T-helper 1 cell (primary cell): ENCODE results near the gene DSG3.

ENCODE experiments used
- DNase-seq, 5 donors: peaks; one replicate each; pipeline ENCODE4 v3.0.0-alpha.2; 2012 to 2020
- total RNA-seq, 4 donors: gene quantifications; one replicate each; lab custom pipeline; 2026; lab: John Stamatoyannopoulos, UW

DSG3 gene, protein sequence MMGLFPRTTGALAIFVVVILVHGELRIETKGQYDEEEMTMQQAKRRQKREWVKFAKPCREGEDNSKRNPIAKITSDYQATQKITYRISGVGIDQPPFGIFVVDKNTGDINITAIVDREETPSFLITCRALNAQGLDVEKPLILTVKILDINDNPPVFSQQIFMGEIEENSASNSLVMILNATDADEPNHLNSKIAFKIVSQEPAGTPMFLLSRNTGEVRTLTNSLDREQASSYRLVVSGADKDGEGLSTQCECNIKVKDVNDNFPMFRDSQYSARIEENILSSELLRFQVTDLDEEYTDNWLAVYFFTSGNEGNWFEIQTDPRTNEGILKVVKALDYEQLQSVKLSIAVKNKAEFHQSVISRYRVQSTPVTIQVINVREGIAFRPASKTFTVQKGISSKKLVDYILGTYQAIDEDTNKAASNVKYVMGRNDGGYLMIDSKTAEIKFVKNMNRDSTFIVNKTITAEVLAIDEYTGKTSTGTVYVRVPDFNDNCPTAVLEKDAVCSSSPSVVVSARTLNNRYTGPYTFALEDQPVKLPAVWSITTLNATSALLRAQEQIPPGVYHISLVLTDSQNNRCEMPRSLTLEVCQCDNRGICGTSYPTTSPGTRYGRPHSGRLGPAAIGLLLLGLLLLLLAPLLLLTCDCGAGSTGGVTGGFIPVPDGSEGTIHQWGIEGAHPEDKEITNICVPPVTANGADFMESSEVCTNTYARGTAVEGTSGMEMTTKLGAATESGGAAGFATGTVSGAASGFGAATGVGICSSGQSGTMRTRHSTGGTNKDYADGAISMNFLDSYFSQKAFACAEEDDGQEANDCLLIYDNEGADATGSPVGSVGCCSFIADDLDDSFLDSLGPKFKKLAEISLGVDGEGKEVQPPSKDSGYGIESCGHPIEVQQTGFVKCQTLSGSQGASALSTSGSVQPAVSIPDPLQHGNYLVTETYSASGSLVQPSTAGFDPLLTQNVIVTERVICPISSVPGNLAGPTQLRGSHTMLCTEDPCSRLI
- 0 reads per million in 4 donors for total RNA-seq

- DNase-seq = no peak
These were observed at the start of gene DSG3 for GRCh38 chr18:31447530-31448191. Gene DSG3 (plus strand): TSS chr18:31447741. CDS start chr18:31447878, 137 bp downstream.

DNA sequence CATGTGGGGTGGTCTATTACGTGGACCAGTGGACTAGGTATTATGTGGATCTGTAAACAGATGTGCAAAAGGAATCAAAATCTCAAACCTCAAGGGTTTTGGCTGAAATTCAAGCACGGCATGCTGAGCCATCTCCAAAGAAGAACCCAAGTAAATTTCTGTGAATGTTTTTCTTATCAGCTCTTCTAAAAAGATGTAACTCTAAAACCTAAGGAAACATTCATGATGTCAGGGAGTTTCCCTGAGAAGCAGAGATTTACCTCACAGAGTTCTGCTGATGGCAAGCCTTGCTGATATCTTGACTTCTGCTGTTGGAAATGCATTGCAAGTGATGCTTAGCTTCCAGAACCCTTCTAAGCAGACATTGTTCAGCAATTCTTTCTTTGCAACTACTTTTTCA, 49.4 kb upstream of the DSG3 start:
- no peak for DNase-seq

DNA sequence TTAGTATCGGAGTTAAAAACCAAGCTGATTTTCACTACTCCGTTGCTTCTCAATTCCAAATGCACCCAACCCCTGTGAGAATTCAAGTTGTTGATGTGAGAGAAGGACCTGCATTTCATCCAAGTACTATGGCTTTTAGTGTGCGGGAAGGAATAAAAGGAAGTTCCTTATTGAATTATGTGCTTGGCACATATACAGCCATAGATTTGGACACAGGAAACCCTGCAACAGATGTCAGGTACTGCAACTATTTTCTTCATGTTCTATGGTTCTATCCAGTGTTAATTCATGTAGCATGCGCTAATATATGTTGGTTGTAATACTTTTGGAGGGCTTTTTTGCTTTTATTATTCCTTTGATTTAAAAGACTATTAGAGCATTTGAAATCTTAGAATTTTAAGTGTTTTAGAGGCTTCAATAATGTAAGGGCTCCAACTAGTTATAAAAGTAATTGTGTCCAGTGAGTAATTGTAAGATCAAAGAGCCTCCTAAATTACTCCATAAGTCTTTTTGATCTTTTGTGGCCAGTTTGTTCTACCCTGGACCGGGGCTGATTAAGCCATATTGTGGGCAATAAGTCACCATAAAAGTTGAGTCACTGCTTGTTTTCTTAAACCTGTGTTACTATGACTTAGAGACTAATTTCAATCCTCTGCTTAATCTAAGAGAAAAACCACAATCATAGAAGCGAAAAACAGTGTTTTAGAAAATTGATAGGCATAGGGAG, 48.1 kb upstream of the DSG3 start:
- no peak for DNase-seq

GRCh38 chr18:31401156-31402025, 46.1 kb upstream of the DSG3 start:
- no peak for DNase-seq

DNA sequence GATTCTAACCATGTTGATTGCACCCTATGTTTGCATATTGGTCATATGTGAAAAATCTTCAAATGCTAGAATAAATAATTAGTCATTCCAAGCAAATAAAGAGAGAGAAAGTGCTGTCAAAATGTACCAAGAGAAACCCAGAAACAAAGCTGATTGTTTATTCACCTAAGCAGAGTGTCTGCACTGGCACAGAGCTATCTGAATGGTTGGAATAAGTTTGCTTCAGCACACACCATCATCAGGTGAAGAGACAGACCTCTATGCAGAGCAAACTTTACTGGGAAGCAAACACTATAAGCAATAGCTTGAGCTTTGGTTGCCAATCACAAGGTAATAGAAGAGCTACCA, 45.5 kb upstream of the DSG3 start:
- DNase-seq = no peak

DNA sequence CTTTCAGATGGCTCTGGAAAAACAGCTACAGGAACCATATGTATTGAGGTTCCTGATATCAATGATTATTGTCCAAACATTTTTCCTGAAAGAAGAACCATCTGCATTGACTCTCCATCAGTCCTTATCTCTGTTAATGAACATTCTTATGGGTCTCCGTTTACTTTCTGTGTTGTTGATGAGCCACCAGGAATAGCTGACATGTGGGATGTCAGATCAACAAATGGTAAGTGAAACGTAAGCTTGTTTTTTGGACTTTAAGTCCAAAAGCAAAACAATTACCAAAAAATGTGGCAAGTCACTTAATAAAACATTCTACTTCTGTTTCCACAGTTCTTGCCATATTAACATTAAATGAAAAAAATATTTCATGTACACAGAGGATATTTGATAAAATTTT, 44.1 kb upstream of the DSG3 start:
- DNase-seq = no peak

- DNase-seq = no peak
These were observed 39.9 kb upstream of the DSG3 start for GRCh38 chr18:31407649-31408048.

DNA sequence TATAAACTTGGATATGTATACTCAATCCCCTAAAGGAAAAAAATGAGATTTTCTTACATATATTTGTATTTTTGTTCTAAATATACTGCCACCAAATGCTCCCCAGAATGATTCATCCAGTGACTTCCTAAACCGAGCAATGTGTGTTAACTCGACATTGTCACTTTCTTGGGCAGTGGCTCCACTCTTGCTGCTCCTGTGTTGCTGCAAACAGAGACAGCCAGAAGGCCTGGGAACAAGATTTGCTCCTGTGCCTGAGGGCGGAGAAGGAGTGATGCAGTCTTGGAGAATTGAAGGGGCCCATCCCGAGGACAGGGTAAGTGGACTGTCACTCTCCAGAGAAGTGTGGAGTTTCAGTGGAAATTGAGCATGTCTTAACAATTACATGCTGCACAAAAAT, 38.3 kb upstream of the DSG3 start:
- no peak for DNase-seq

GRCh38 chr18:31410716-31411483, 36.6 kb upstream of the DSG3 start:
- DNase-seq = no peak

DNA sequence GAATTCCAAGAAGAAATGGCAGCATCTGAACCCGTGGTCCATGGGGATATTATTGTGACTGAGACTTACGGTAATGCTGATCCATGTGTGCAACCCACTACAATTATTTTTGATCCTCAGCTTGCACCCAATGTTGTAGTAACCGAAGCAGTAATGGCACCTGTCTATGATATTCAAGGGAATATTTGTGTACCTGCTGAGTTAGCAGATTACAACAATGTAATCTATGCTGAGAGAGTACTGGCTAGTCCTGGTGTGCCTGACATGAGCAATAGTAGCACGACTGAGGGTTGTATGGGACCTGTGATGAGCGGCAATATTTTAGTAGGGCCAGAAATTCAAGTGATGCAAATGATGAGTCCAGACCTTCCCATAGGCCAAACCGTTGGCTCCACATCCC, 34.4 kb upstream of the DSG3 start:
- no peak for DNase-seq

DNA sequence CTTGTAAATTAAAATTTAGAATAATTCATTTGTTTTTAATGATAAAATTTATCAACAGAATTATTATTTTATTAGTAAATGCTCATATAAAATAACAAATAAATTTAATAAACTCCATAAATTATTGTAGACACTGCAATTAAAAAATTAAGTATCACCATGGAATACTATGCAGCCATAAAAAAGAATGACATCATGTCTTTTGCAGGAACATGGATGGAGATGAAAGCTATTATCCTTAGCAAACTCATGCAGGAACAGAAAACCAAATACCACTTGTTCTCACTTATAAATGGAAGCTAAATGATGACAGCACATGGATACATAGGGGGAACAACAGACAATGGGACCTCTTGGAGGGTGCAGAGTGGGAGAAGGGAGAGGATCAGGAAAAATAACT, 29.7 kb upstream of the DSG3 start:
- no peak for DNase-seq

DNA sequence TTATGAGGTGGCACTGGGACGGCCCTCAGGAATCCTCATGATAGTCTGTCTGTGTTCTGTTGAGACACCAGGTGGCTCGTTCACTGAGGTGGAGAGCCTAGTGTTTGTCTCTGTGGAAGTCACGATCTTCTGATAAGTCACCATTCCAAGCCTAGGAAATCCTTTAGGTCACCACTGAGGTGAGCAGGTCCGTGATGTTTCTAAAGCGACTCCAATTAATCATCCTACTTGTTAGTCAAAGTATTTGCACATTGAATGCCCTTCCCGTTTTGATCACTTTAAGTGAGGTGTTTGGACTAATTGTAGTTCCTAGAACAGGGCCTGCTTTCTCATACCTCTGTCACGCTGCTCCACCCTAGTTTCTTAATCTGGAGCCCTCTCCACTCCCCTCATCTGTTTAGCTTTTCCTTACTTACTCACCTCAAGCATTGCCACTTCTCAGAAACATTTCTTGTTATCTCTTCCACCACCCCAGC, 28.0 kb upstream of the DSG3 start:
- no peak for DNase-seq

DNA sequence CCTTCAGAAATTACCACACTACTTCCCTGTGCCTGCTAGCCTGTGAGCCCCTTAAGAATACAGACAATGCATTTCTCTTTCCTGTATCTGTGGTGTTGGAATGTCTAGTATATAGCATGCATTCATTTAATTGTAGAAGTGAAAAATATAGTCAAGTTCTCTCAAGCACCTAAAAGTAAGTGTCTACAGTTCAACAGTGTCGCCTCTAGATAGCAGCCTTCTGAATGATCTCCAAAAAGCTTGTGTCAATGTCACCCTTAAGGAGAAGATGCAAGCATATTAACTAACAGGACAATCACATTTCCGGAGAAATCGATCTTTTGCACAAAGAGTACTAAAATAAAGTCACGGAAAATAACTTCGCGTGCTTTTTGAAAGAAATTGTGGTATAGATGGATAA, 27.5 kb upstream of the DSG3 start:
- no peak for DNase-seq

DNA sequence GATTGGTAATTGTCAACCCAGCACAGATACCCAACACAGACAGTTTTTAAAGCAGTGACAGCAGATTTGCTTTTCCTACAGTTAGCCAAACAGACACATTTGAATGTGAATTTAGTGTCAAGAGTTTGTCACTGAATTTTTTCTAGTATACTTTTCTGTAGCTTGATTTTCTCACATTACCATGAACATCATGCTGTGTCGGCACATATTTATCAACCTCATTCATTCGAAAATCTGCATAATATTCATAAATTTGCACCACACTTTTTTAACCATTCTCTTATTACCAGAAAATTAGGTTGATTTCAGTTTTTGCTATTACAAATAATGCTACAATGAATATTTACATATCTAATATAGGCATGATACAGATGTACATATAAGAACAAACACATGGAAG, 27.0 kb upstream of the DSG3 start:
- no peak for DNase-seq

GRCh38 chr18:31424383-31424988, 23.1 kb upstream of the DSG3 start:
- DNase-seq = no peak

DNA sequence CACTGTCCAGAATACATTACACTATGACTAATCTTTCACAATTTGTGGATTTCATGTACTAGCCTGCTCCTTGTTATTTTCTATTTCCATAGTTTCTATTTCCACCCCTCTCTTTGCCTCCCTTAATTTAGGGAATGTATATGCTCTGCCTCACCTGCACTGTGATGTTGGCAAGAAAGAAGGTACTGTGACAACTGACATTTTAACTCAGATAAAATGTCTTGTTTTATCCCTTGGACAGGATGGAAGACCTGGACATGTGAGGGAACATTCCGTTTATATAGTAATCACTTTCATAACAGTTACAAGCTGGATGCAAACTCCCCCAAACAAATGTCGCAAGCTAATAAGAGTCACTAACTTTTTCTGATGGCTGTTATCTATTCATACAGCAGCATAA, 21.5 kb upstream of the DSG3 start:
- no peak for DNase-seq

GRCh38 chr18:31426871-31427406, 20.6 kb upstream of the DSG3 start:
- DNase-seq = no peak

GRCh38 chr18:31428211-31428610, 19.3 kb upstream of the DSG3 start:
- DNase-seq = no peak

DNA sequence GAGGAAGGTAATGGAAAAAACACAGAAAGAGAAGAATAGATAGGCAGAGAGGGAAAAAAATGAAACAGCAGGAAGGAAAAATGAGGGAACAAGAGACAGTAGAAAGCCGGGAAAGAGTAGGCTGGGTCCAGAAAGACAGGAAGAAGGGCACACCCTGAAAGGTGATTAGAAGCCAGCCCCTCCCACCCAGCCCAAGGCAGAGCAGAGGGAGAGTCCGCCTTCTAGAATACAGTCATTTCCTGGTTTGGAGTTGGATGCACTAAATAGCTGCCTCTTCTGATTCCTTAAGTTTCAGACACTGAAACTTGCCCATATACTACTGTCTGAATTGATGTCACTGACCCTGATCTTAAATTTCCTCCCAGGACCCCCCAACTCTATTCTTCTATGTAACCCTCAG, 17.9 kb upstream of the DSG3 start:
- DNase-seq = no peak

DNA sequence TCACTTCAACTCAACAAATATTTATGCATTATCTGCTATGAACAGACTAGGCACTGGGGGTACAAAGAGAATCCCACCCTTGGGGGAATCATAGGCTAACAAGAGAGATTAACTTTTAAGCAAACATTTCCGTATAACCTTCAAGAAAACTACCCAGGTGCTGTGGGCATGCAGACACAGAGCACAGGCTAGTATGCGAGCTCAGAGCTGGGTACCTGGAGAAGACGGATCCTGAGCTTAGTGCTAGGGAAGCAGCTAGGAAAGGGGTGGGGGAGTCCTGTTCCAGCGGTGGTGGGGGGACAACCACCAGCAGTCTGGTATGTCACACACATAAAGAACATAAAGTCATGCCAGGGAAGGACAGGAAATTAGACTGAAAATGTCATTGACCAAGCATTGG, 17.5 kb upstream of the DSG3 start:
- DNase-seq = no peak
